Measurements from ENCODE around the gene FKBP8.

GRCh38 chr19:18508585-18508984 lies 34.8 kb downstream of the FKBP8 start:
- TF ChIP-seq CTCF (conservative IDR thresholded peaks at IDR 0.05; ENCODE audit: low read length) = no peak
- no peak for TF ChIP-seq EZH2phosphoT487 (IDR thresholded peaks at IDR 0.05; ENCODE audit: borderline replicate concordance, low read depth, low read length)
